NB4 (cell line): Measurements from ENCODE around the gene PRTN3.

ENCODE experiments used
- CTCF ChIP-seq: IDR thresholded peaks from one replicate; pipeline ENCODE4 v1.5.1; 2012; ENCODE audit warnings: low read depth, low read length
- MAX ChIP-seq: IDR thresholded peaks from 2 replicates; pipeline ENCODE4 v1.6.1; 2011; ENCODE audit warnings: low read depth, low read length
- POLR2A ChIP-seq: IDR thresholded peaks from 2 replicates; pipeline ENCODE4 v1.6.1; 2011; ENCODE audit warnings: mild to moderate bottlenecking; ENCODE audit not compliant: insufficient read length; ENCODE audit errors: extremely low read depth

- TF ChIP-seq MAX (no peak), CTCF (no peak), POLR2A (no peak)
These were observed 29.2 kb upstream of the PRTN3 start for GRCh38 chr19:811506-812048.
